ENCODE data around the gene PPP3R1. TPM values are rescaled to one million over a fixed set of nuclear protein-coding genes. Genes with fewer than 3 reads are reported as not detected.

The PPP3R1 gene
- total RNA-seq, 4 donors from 2014 or later: 16.9 to 32.3 (median 29.8) TPM

GRCh38 chr2:68135448-68136320, 116.6 kb downstream of the PPP3R1 start:
- no peak for TF ChIP-seq POLR2A (IDR thresholded peaks at IDR 0.05)
- TF ChIP-seq, protein P1, sequence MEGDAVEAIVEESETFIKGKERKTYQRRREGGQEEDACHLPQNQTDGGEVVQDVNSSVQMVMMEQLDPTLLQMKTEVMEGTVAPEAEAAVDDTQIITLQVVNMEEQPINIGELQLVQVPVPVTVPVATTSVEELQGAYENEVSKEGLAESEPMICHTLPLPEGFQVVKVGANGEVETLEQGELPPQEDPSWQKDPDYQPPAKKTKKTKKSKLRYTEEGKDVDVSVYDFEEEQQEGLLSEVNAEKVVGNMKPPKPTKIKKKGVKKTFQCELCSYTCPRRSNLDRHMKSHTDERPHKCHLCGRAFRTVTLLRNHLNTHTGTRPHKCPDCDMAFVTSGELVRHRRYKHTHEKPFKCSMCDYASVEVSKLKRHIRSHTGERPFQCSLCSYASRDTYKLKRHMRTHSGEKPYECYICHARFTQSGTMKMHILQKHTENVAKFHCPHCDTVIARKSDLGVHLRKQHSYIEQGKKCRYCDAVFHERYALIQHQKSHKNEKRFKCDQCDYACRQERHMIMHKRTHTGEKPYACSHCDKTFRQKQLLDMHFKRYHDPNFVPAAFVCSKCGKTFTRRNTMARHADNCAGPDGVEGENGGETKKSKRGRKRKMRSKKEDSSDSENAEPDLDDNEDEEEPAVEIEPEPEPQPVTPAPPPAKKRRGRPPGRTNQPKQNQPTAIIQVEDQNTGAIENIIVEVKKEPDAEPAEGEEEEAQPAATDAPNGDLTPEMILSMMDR (IDR thresholded peaks at IDR 0.05 in 4 of 5, conservative IDR thresholded peaks at IDR 0.05 in 1 of 5): no peak
- in situ Hi-C loops (cut with MboI; ENCODE audit: low sequenced_read_pairs in 4 of 4) (no loop called here), intact Hi-C loops (cut with DNase I; ENCODE audit: low total_unique reads) (no loop called here)
- H3K27me3 ChIP-seq: no peaks in the 10 kb centered on the region
- no peaks in the 10 kb centered on the region for H3K9me3 ChIP-seq
- DNase-seq: no peak
- H3K36me3 ChIP-seq: peaks cover 0 to 27% of the 10 kb centered on the region in 2 donors
- no peak for ATAC-seq
- H3K27ac ChIP-seq: no peak overlapping the region
- H3K4me3 ChIP-seq: no peak overlapping the region
- H3K4me1 ChIP-seq: no peaks in the 10 kb centered on the region

DNA sequence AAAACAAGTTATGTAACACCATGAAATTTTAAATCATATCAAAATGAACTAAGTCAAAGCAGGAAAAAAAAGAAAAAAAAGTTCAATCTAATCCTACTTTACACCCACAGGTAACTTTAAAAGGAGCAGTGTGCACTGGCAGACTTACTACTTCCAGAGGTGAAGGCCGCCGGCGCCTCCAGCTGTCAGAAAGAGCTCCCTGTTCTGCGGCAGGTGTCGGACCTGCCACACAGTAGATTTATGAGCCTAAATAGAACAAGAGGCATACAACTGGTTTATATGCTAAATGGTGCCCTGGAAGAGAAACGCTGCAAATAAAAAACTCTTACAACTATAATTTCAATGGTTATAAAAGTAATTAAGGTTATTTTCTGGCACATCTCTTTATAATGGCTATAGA, 117.8 kb downstream of the PPP3R1 start:
- Histone ChIP-seq H3K9me3 (no peaks in the 10 kb centered on the region), H3K27ac (no peak overlapping the region), H3K4me1 (no peaks in the 10 kb centered on the region), H3K36me3 (peaks cover 0 to 27% of the 10 kb centered on the region in 2 donors), H3K4me3 (no peak overlapping the region), H3K27me3 (no peaks in the 10 kb centered on the region)
- intact Hi-C loops (cut with DNase I; ENCODE audit: low total_unique reads): no loop called here
- ATAC-seq (no peak), DNase-seq (no peak)
- in situ Hi-C loops (cut with MboI; ENCODE audit: low sequenced_read_pairs in 4 of 4): no loop called here
- TF ChIP-seq, protein P1 (IDR thresholded peaks at IDR 0.05 in 4 of 5, conservative IDR thresholded peaks at IDR 0.05 in 1 of 5): no peak
- no peak for TF ChIP-seq POLR2A (IDR thresholded peaks at IDR 0.05)

DNA sequence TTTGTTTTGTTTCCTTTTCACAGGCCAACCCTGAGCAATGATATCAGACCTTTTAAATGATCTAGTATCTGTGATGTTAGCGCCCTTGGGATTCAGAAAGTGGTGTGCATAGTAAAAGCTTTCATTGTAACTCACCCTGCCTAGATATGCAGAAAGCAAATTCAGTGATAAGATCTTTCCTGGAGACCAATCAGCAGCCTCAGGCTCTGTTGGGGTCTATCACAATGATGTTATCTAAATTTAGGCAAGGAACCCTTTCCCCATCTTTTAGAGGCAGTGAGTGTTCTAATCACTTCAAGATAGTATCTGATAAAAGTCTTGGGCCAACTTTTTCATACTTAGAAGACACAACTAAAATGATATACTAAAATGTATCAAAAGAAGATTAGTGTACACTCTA, 118.2 kb downstream of the PPP3R1 start:
- Histone ChIP-seq H3K4me3 (no peak overlapping the region), H3K36me3 (peaks cover 0 to 27% of the 10 kb centered on the region in 2 donors), H3K27me3 (no peaks in the 10 kb centered on the region), H3K9me3 (no peaks in the 10 kb centered on the region), H3K27ac (no peak overlapping the region), H3K4me1 (no peaks in the 10 kb centered on the region)
- DNase-seq (no peak), ATAC-seq (no peak)
- no peak for TF ChIP-seq POLR2A (IDR thresholded peaks at IDR 0.05)
- TF ChIP-seq, protein P1 (IDR thresholded peaks at IDR 0.05 in 4 of 5, conservative IDR thresholded peaks at IDR 0.05 in 1 of 5): no peak
- intact Hi-C loops (cut with DNase I; ENCODE audit: low total_unique reads) (no loop called here), in situ Hi-C loops (cut with MboI; ENCODE audit: low sequenced_read_pairs in 4 of 4) (no loop called here)

Other genes starting within 250 kb of the PPP3R1 start
- 10 to 100 TPM; 29.7 to 57.3 (median 41.4) TPM for gene C1D, start 189.5 kb downstream of the PPP3R1 start, total RNA-seq
- 10 to 100 TPM; 19.8 to 26.4 (median 23.6) TPM for gene PNO1, start 94.6 kb downstream of the PPP3R1 start, total RNA-seq
- 1 to 10 TPM; 4.7 to 7.6 (median 6.5) TPM for gene CNRIP1, start 67.4 kb upstream of the PPP3R1 start, total RNA-seq
- 1 to 10 TPM in 3 of 4 donors, under 1 TPM in 1; 0.68 to 4.7 (median 2.2) TPM for gene PLEK, start 112.8 kb upstream of the PPP3R1 start, total RNA-seq
- 1 to 10 TPM; 1.1 to 1.9 (median 1.5) TPM for gene FBXO48, start 214.8 kb upstream of the PPP3R1 start, total RNA-seq
- gene APLF, start 215.1 kb upstream of the PPP3R1 start, total RNA-seq: 1 to 10 TPM; 2.3 to 4.8 (median 3.5) TPM